ENCODE data around the gene WDFY4.

WDFY4 gene

GRCh38 chr10:48907730-48908129, 223.1 kb downstream of the WDFY4 start:
- no peak for DNase-seq (ENCODE audit: low spot score)

- no peak for DNase-seq (ENCODE audit: low spot score)
Measured at GRCh38 chr10:48910548-48910947, 225.9 kb downstream of the WDFY4 start.

- DNase-seq (ENCODE audit: low spot score), result no peak
Measured at GRCh38 chr10:48913674-48914073, 229.0 kb downstream of the WDFY4 start.

GRCh38 chr10:48923748-48924147, 239.1 kb downstream of the WDFY4 start:
- no peak for DNase-seq (ENCODE audit: low spot score)

GRCh38 chr10:48924988-48925387, 240.3 kb downstream of the WDFY4 start:
- DNase-seq (ENCODE audit: low spot score), result no peak

- DNase-seq (ENCODE audit: low spot score), result no peak
Measured at GRCh38 chr10:48926255-48926654, 241.6 kb downstream of the WDFY4 start.

- DNase-seq (ENCODE audit: low spot score), result no peak
Measured at GRCh38 chr10:48926764-48927540, 242.3 kb downstream of the WDFY4 start.

GRCh38 chr10:48929413-48929990, 244.8 kb downstream of the WDFY4 start:
- no peak for DNase-seq (ENCODE audit: low spot score)

- no peak for DNase-seq (ENCODE audit: low spot score)
Measured at GRCh38 chr10:48931188-48931587, 246.5 kb downstream of the WDFY4 start.

GRCh38 chr10:48932831-48933664, 248.4 kb downstream of the WDFY4 start:
- no peak for DNase-seq (ENCODE audit: low spot score)

GRCh38 chr10:48934672-48935501, 250.2 kb downstream of the WDFY4 start:
- DNase-seq (ENCODE audit: low spot score), result no peak

GRCh38 chr10:48935577-48935976, 250.9 kb downstream of the WDFY4 start:
- DNase-seq (ENCODE audit: low spot score), result no peak

- DNase-seq (ENCODE audit: low spot score), result no peak
Measured at GRCh38 chr10:48937796-48938195, 253.1 kb downstream of the WDFY4 start.

GRCh38 chr10:48938281-48938680, 253.6 kb downstream of the WDFY4 start:
- DNase-seq (ENCODE audit: low spot score), result no peak

- no peak for DNase-seq (ENCODE audit: low spot score)
Measured at GRCh38 chr10:48938990-48939536, 254.4 kb downstream of the WDFY4 start.

- DNase-seq (ENCODE audit: low spot score), result no peak
Measured at GRCh38 chr10:48939790-48940325, 255.2 kb downstream of the WDFY4 start, which contains the start of gene LRRC18. Gene LRRC18 (minus strand): TSS chr10:48939840. CDS start chr10:48914155, 25,685 bp downstream.

- no peak for DNase-seq (ENCODE audit: low spot score)
Measured at GRCh38 chr10:48940372-48940771, 255.7 kb downstream of the WDFY4 start.

- no peak for DNase-seq (ENCODE audit: low spot score)
Measured at GRCh38 chr10:48940958-48941357, 256.3 kb downstream of the WDFY4 start.

GRCh38 chr10:48941427-48942075, 256.9 kb downstream of the WDFY4 start:
- no peak for DNase-seq (ENCODE audit: low spot score)

GRCh38 chr10:48943096-48943495, 258.4 kb downstream of the WDFY4 start:
- no peak for DNase-seq (ENCODE audit: low spot score)

GRCh38 chr10:48944171-48944570, 259.5 kb downstream of the WDFY4 start:
- no peak for DNase-seq (ENCODE audit: low spot score)
